ENCODE data around the gene CHRNE. TPM values are rescaled to one million over a fixed set of nuclear protein-coding genes. Genes with fewer than 3 reads are reported as not detected.

CHRNE gene
- total and polyA plus RNA-seq, 2 of the 13 experiments (the other 11 are each of a cell fraction or from before 2014, with no cell fraction given) = 0.53 to 0.59 TPM

GRCh38 chr17:4947411-4948165, 44.7 kb upstream of the CHRNE start (continued):
- TF ChIP-seq FOXJ3 (CRISPR knock-in tag; IDR thresholded peaks at IDR 0.05; ENCODE audit: borderline replicate concordance) = no peak
- no peak for TF ChIP-seq MAFK (conservative IDR thresholded peaks at IDR 0.05 in 1 of 2, IDR thresholded peaks at IDR 0.05 in 1 of 2; ENCODE audit: low read length in 2 of 2)
- no peak; the same call in 1 of the 2 replicates for TF ChIP-seq RXRA (CRISPR knock-in tag; IDR thresholded peaks at IDR 0.05)
- TF ChIP-seq MXI1 (IDR thresholded peaks at IDR 0.05; ENCODE audit: borderline replicate concordance, low read depth, low read length) = 0 out of 3 replicates have a peak, but pooled peaks have one; percentile 39
- TF ChIP-seq PAXIP1 (CRISPR knock-in tag; conservative IDR thresholded peaks at IDR 0.05) = no peak
- no peak for TF ChIP-seq FOXO1 (CRISPR knock-in tag; IDR thresholded peaks at IDR 0.05)
- peak; percentile 24; the same call in 1 of the 2 replicates for TF ChIP-seq ZNF138 (CRISPR knock-in tag; IDR thresholded peaks at IDR 0.05; ENCODE audit: low read depth)
- no peak for TF ChIP-seq CENPBD1 (CRISPR knock-in tag; IDR thresholded peaks at IDR 0.05; ENCODE audit: borderline replicate concordance, low read depth)
- no peak for TF ChIP-seq ZNF337 (CRISPR knock-in tag; IDR thresholded peaks at IDR 0.05; ENCODE audit: borderline replicate concordance, low read depth)
- no peak for TF ChIP-seq SETDB1 (CRISPR knock-in tag; IDR thresholded peaks at IDR 0.05; ENCODE audit: borderline replicate concordance)
- no peak for TF ChIP-seq NFAT5 (CRISPR knock-in tag; IDR thresholded peaks at IDR 0.05)
- no peak for TF ChIP-seq ZNF597 (CRISPR knock-in tag; IDR thresholded peaks at IDR 0.05)
- TF ChIP-seq NR1H2 (CRISPR knock-in tag; IDR thresholded peaks at IDR 0.05; ENCODE audit: borderline replicate concordance, low read depth) = no peak; the same call in 1 of the 2 replicates
- no peak for TF ChIP-seq ZNF136 (CRISPR knock-in tag; IDR thresholded peaks at IDR 0.05; ENCODE audit: low read depth)
- no peak for TF ChIP-seq MAZ (IDR thresholded peaks at IDR 0.05; ENCODE audit: borderline replicate concordance, low read depth, low read length)
- TF ChIP-seq MAZ (CRISPR knock-in tag; IDR thresholded peaks at IDR 0.05; ENCODE audit: low read depth) = peak; percentile 74
